Progenitor cell of endocrine pancreas (in vitro differentiated cells): ENCODE results near the gene SH3RF1. TPM values are rescaled to one million over a fixed set of nuclear protein-coding genes. Genes with fewer than 3 reads are reported as not detected.
A peak's percentile ranks its signal among the peaks of the same experiment; 100 is the strongest.

Source experiments
- DNase-seq: peaks from one replicate; pipeline ENCODE4 v3.0.0; 2021; ENCODE audit warnings: low spot score; ENCODE audit not compliant: unreplicated experiment
- H3K27ac Mint-ChIP-seq: 2 replicates; pipeline ENCODE4 v1.8.0; 2021; ENCODE audit warnings: mild to moderate bottlenecking, moderate library complexity, mixed read lengths
- H3K27me3 Mint-ChIP-seq: 2 replicates; pipeline ENCODE4 v1.8.0; 2021; ENCODE audit warnings: mixed read lengths
- H3K36me3 Mint-ChIP-seq: 2 replicates; pipeline ENCODE4 v1.8.0; 2022; ENCODE audit warnings: mixed read lengths; ENCODE audit not compliant: insufficient read depth
- H3K4me1 Mint-ChIP-seq: 2 replicates; pipeline ENCODE4 v1.8.0; 2021; ENCODE audit warnings: low read depth, mixed read lengths
- H3K4me3 Mint-ChIP-seq: 2 replicates; pipeline ENCODE4 v1.8.0; 2021; ENCODE audit warnings: low read depth, mild to moderate bottlenecking, moderate library complexity, mixed read lengths
- H3K9me3 Mint-ChIP-seq: 2 replicates; pipeline ENCODE4 v1.8.0; 2021; ENCODE audit warnings: low read depth, mixed read lengths
- CTCF ChIP-seq: fragments of 200-600 bp; sonication (generic); IDR thresholded peaks from one replicate; pipeline ENCODE4 v1.5.0; 2021; ENCODE audit warnings: antibody characterized with exemption, mild to moderate bottlenecking; ENCODE audit not compliant: unreplicated experiment
- total RNA-seq: library from RNA; stranded (reverse); gene quantifications from 2 replicates; pipeline ENCODE4 v1.2.1, GENCODE V29; 2021

Gene SH3RF1
- total RNA-seq, 1 donor from 2014 or later = 31.1 TPM

GRCh38 chr4:169109035-169109675 lies 161.6 kb downstream of the SH3RF1 start:
- Mint-ChIP-seq H3K4me1 (no peaks in the 10 kb centered on the region), H3K36me3 (peaks cover 30% of the 10 kb centered on the region), H3K4me3 (no peak overlapping the region), H3K9me3 (no peaks in the 10 kb centered on the region), H3K27ac (no peak overlapping the region), H3K27me3 (no peaks in the 10 kb centered on the region)
- TF ChIP-seq CTCF = no peak
- no peak for DNase-seq

- Mint-ChIP-seq H3K27ac (no peak overlapping the region), H3K9me3 (no peaks in the 10 kb centered on the region), H3K4me1 (no peaks in the 10 kb centered on the region), H3K27me3 (no peaks in the 10 kb centered on the region), H3K36me3 (peaks cover 25% of the 10 kb centered on the region), H3K4me3 (no peak overlapping the region)
- no peak for TF ChIP-seq CTCF
- no peak for DNase-seq
These were observed 162.5 kb downstream of the SH3RF1 start for GRCh38 chr4:169108303-169108702.

- H3K4me1 Mint-ChIP-seq = no peaks in the 10 kb centered on the region
- peak overlapping the region; percentile 65 for H3K27ac Mint-ChIP-seq
- peaks cover 22% of the 10 kb centered on the region for H3K36me3 Mint-ChIP-seq
- TF ChIP-seq CTCF = no peak
- H3K27me3 Mint-ChIP-seq = no peaks in the 10 kb centered on the region
- no peaks in the 10 kb centered on the region for H3K9me3 Mint-ChIP-seq
- DNase-seq = no peak
- H3K4me3 Mint-ChIP-seq = no peak overlapping the region
These were observed 163.2 kb downstream of the SH3RF1 start for GRCh38 chr4:169107528-169107927.

- H3K27me3 Mint-ChIP-seq = no peaks in the 10 kb centered on the region
- no peak for DNase-seq
- no peak for TF ChIP-seq CTCF
- H3K4me1 Mint-ChIP-seq = no peaks in the 10 kb centered on the region
- no peak overlapping the region for H3K4me3 Mint-ChIP-seq
- H3K27ac Mint-ChIP-seq = no peak overlapping the region
- no peaks in the 10 kb centered on the region for H3K9me3 Mint-ChIP-seq
- peaks cover 18% of the 10 kb centered on the region for H3K36me3 Mint-ChIP-seq
These were observed 164.0 kb downstream of the SH3RF1 start for GRCh38 chr4:169106696-169107229.

- Mint-ChIP-seq H3K4me3 (no peak overlapping the region), H3K9me3 (no peaks in the 10 kb centered on the region), H3K27ac (no peak overlapping the region), H3K4me1 (peaks cover 5% of the 10 kb centered on the region), H3K27me3 (no peaks in the 10 kb centered on the region), H3K36me3 (peaks cover 17% of the 10 kb centered on the region)
- TF ChIP-seq CTCF = no peak
- DNase-seq = no peak
These were observed 165.1 kb downstream of the SH3RF1 start for GRCh38 chr4:169105620-169106019.
